Measurements from ENCODE around the gene MCC.

GRCh38 chr5:113474100-113474728, 14.0 kb downstream of the MCC start:
- TF ChIP-seq, protein P1, sequence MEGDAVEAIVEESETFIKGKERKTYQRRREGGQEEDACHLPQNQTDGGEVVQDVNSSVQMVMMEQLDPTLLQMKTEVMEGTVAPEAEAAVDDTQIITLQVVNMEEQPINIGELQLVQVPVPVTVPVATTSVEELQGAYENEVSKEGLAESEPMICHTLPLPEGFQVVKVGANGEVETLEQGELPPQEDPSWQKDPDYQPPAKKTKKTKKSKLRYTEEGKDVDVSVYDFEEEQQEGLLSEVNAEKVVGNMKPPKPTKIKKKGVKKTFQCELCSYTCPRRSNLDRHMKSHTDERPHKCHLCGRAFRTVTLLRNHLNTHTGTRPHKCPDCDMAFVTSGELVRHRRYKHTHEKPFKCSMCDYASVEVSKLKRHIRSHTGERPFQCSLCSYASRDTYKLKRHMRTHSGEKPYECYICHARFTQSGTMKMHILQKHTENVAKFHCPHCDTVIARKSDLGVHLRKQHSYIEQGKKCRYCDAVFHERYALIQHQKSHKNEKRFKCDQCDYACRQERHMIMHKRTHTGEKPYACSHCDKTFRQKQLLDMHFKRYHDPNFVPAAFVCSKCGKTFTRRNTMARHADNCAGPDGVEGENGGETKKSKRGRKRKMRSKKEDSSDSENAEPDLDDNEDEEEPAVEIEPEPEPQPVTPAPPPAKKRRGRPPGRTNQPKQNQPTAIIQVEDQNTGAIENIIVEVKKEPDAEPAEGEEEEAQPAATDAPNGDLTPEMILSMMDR (IDR thresholded peaks at IDR 0.05), result no peak
- TF ChIP-seq POLR2A (IDR thresholded peaks at IDR 0.05), result no peak
